G401 (cell line): ENCODE data around the gene CNOT10. TPM values are rescaled to one million over a fixed set of nuclear protein-coding genes. Genes with fewer than 3 reads are reported as not detected.
A peak's percentile ranks its signal among the peaks of the same experiment; 100 is the strongest.

Experiments used
- DNase-seq: peaks from one replicate; pipeline ENCODE4 v3.0.0-alpha.2; 2015; ENCODE audit warnings: low spot score
- in situ Hi-C: cut with HindIII; loops from 2 replicates; pipeline ENCODE4 v1.10.0; 2016; ENCODE audit warnings: low sequenced_read_pairs, mixed read lengths
- total RNA-seq: library from RNA; depleted of rRNA; stranded (reverse); fragments of >200 nt; shearing (Covaris generic); gene quantifications from 2 replicates; pipeline ENCODE4 v1.2.3, GENCODE V29; 2014

Gene CNOT10
- total RNA-seq, 1 experiment from 2014 or later = 23.9 TPM

- DNase-seq = no peak
- in situ Hi-C loops = no loop called here
Observed at GRCh38 chr3:32684029-32684799, 774 bp upstream of the CNOT10 start.

- peak; percentile 1 for DNase-seq
- in situ Hi-C loops = no loop called here
Observed at GRCh38 chr3:32685543-32686185, 676 bp downstream of the CNOT10 start.

GRCh38 chr3:32686713-32687112 is 1.7 kb downstream of the CNOT10 start:
- in situ Hi-C loops = no loop called here
- DNase-seq = peak; percentile 2

GRCh38 chr3:32691847-32692246 is 6.9 kb downstream of the CNOT10 start:
- in situ Hi-C loops = no loop called here
- no peak for DNase-seq

GRCh38 chr3:32696523-32696922 is 11.5 kb downstream of the CNOT10 start:
- in situ Hi-C loops = no loop called here

GRCh38 chr3:32698506-32698905 is 13.5 kb downstream of the CNOT10 start:
- in situ Hi-C loops = no loop called here
- no peak for DNase-seq

More at GRCh38 chr3:32696523-32696922, 11.5 kb downstream of the CNOT10 start:
- DNase-seq = no peak

GRCh38 chr3:32699429-32699828 is 14.4 kb downstream of the CNOT10 start:
- in situ Hi-C loops = no loop called here
- DNase-seq = no peak

GRCh38 chr3:32700244-32700643 is 15.3 kb downstream of the CNOT10 start:
- in situ Hi-C loops = no loop called here
- no peak for DNase-seq

GRCh38 chr3:32703491-32703972 is 18.5 kb downstream of the CNOT10 start:
- in situ Hi-C loops = no loop called here

GRCh38 chr3:32705232-32705631 is 20.2 kb downstream of the CNOT10 start:
- no peak for DNase-seq
- in situ Hi-C loops = no loop called here

More at GRCh38 chr3:32703491-32703972, 18.5 kb downstream of the CNOT10 start:
- DNase-seq = no peak

GRCh38 chr3:32706348-32707025 is 21.5 kb downstream of the CNOT10 start:
- no peak for DNase-seq
- in situ Hi-C loops = no loop called here

- no peak for DNase-seq
- in situ Hi-C loops = no loop called here
Observed at GRCh38 chr3:32707026-32707370, 22.0 kb downstream of the CNOT10 start.

- DNase-seq = no peak
- in situ Hi-C loops = no loop called here
Observed at GRCh38 chr3:32708672-32709283, 23.8 kb downstream of the CNOT10 start.

GRCh38 chr3:32709346-32709745 is 24.4 kb downstream of the CNOT10 start:
- DNase-seq = no peak
- in situ Hi-C loops = no loop called here

- in situ Hi-C loops = no loop called here
- no peak for DNase-seq
Observed at GRCh38 chr3:32712506-32713055, 27.6 kb downstream of the CNOT10 start.

- in situ Hi-C loops = no loop called here
- DNase-seq = no peak
Observed at GRCh38 chr3:32713181-32713580, 28.2 kb downstream of the CNOT10 start.

- in situ Hi-C loops = no loop called here
- no peak for DNase-seq
Observed at GRCh38 chr3:32719335-32719734, 34.3 kb downstream of the CNOT10 start.

GRCh38 chr3:32719931-32720330 is 34.9 kb downstream of the CNOT10 start:
- DNase-seq = no peak
- in situ Hi-C loops = no loop called here

- no peak for DNase-seq
- in situ Hi-C loops = no loop called here
Observed at GRCh38 chr3:32725721-32726120, 40.7 kb downstream of the CNOT10 start.
